ENCODE results near the gene ANO10.

ANO10 gene

DNA sequence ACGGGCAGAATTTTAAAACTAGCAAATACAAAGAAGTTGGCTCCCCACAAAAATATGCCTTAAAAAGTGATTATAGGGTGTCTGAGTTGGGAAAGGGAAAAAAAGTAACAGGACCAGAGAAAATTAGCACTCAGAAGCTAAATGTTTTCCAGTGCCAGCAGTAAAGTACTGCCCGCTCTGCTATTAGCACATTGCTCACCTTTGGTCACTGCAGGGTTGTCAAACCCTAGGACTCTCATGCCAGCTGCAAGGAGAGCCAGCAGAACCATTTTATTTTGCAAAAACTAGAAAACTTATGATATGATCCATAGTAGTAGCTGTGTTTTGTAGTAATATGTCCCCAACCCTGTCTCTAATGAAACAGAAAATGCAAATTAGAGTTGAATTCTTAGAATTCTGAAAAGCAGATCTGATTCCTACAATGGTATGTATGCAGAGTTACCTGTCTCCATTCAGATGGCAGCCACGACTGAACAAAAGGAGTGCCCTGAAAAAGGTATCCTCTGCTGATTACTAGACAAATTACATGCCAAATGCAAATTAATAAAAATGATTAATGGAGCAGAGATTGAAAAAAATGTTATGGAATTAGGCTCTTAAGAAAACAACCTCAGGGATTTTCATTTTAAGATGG lies 185.2 kb downstream of the ANO10 start:
- no peak for FAIRE-seq

DNA sequence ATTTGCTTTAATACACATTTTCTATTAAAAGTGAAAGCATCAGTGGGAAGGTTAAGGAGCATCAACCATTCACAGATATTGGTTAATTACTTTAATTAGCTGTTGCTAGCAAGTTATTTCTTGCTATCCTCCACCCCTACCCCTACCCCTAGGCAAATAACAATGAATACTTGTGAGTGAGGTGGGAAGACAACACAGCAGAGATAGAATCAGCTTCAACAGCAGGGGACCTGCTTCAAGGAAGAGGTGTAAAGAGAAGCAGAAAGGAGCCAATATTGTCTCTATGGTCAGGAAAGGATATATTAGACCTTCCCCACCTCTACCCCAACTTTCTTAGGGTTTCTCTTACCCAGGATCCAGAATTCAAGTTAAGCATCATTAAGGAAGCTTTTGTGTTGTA lies 186.1 kb downstream of the ANO10 start:
- FAIRE-seq (no peak), DNase-seq (ENCODE audit: extremely low spot score, insufficient read length, low read depth) (no peak)

More for the DNA sequence above, 185.2 kb downstream of the ANO10 start:
- DNase-seq (ENCODE audit: extremely low spot score, insufficient read length, low read depth), result no peak

DNA sequence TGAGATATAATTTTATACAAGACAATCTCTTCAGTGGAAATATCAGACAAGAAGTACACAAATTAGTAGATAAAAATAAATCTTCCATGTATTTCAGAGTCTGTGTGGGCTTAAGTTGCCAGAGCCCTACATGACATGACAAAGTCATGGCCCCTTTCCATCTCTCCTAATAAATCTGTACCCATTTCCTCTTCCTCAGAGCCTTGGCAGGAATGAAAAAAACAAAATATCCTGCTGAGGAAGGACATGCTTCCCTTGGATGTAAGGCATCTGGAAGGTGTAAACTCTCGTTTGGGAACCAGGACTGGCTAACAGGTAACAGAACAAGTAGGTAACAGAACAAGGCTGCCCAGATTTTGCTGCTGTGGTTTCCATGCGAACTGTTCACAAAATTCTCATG lies 187.4 kb downstream of the ANO10 start:
- DNase-seq (ENCODE audit: extremely low spot score, insufficient read length, low read depth), result no peak
- FAIRE-seq, result no peak

DNA sequence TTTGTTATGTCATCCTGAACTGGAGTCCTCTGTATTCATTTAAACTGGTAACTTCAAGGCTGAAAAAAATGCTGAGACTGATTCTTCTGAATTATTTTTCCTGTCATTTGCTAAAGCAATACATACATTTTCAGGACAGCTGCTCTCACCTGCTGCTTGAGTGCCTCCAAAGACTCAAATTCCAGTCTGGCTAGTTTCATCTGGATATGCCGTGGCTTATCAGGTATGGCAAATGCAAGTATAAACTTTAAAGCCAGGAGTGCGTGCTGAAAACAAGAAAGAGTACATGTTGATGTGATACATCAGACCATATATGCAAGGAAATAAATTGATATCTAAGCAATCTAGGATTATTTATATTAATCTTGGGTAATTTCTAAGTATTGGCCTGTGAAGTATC lies 189.3 kb downstream of the ANO10 start:
- FAIRE-seq (no peak), DNase-seq (ENCODE audit: extremely low spot score, insufficient read length, low read depth) (no peak)

GRCh38 chr3:43426388-43426787 lies 195.4 kb downstream of the ANO10 start:
- DNase-seq (ENCODE audit: extremely low spot score, insufficient read length, low read depth), result no peak

DNA sequence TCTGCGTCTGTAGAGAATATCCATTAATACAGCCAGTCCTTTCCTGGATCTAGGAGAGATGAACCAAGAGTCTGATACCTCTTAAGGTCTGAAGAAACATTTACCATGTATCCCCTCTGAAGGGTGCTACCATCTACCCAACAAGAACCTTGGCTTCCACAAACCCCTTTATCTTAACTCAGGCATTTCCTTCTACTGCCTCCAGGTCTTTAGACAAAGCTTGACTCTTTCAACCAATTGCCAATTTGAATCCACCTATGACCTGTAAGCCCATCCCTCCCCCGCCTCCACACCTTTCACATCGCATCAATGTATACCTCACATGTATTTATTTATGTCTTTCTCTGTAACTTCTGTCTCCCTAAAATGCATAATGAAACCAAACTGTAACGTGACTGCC lies 196.0 kb downstream of the ANO10 start:
- FAIRE-seq (no peak), DNase-seq (ENCODE audit: extremely low spot score, insufficient read length, low read depth) (no peak)

More at GRCh38 chr3:43426388-43426787, 195.4 kb downstream of the ANO10 start:
- FAIRE-seq, result no peak

- DNase-seq (ENCODE audit: extremely low spot score, insufficient read length, low read depth) (no peak), FAIRE-seq (no peak)
These were observed 198.2 kb downstream of the ANO10 start for GRCh38 chr3:43423639-43424038.

GRCh38 chr3:43423142-43423541 lies 198.7 kb downstream of the ANO10 start:
- FAIRE-seq (no peak), DNase-seq (ENCODE audit: extremely low spot score, insufficient read length, low read depth) (no peak)

DNA sequence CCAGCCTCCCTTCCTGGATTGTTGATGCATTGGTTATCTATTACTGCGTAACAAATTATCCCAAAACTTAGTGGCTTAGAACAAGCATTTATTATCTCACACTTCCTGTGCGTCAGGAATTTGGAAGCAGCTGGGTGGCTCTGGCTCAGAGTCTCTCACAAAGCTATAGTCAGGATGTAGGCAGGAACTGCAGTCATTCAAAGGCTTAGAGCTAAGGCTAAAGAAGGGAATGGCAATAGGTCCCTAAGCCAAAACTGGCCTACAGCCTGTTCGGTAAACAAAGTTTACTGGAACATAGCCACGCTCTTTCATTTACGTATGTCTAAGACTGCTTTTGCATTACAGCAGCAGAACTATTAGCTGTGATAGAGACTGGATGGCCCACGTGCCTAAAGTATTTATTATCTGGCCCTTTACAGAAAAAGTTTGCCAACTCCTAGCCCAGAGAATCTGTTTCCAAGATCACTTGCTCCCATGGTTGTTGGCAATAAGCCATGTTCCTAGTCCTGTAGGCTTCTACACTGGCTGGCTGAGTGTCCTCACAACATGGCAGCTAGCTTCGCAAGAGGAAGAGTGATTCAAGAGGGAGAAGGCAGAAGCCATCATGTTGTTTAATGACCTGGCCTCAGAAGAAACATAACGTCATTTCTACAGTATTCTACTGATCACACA lies 203.1 kb downstream of the ANO10 start:
- FAIRE-seq (no peak), DNase-seq (ENCODE audit: extremely low spot score, insufficient read length, low read depth) (no peak)

- FAIRE-seq (no peak), DNase-seq (ENCODE audit: extremely low spot score, insufficient read length, low read depth) (no peak)
These were observed 204.7 kb downstream of the ANO10 start for GRCh38 chr3:43417133-43417532.

- DNase-seq (ENCODE audit: extremely low spot score, insufficient read length, low read depth) (no peak), FAIRE-seq (no peak)
These were observed 206.7 kb downstream of the ANO10 start for GRCh38 chr3:43415088-43415487.

- FAIRE-seq (no peak), DNase-seq (ENCODE audit: extremely low spot score, insufficient read length, low read depth) (no peak)
These were observed 208.0 kb downstream of the ANO10 start for GRCh38 chr3:43413676-43414368.

GRCh38 chr3:43411429-43411828 lies 210.4 kb downstream of the ANO10 start:
- no peak for DNase-seq (ENCODE audit: extremely low spot score, insufficient read length, low read depth)

DNA sequence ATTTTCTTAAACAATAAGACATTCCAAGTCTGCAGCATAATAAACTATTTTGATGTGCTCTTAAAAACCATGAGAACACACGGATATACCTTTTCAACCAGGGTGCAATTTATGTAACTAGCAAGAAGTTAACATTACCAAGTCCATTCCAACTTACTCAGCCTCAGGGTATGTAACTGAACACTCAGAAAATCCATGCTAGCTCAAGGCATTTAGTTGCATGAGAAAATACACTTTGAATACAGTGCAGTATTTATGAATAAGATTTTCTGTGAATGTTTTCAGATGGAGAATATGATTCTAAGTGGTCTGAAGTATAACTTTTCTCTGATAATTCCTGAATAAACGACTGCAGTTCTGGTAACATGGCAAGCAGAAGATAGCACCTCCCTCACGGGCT lies 211.2 kb downstream of the ANO10 start:
- FAIRE-seq, result no peak
- DNase-seq (ENCODE audit: extremely low spot score, insufficient read length, low read depth), result no peak

More at GRCh38 chr3:43411429-43411828, 210.4 kb downstream of the ANO10 start:
- no peak for FAIRE-seq

DNA sequence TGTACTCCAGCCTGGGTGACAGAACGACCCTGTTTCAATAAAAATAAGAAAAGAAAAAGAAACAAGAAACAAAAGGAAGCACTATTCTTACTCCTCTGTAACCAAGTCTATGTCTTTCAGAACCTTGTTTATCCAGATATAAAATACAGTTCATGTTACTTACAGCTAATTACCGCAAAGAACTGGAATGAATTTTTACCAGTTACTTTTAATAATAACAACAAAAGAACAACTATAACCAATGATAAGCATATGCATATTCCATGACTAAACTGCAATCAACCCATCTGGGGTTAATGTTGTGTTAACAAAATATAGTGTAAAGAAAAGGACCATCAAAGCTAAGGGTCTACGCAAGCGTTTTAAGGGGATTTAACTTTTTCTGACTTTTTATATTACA lies 212.3 kb downstream of the ANO10 start:
- DNase-seq (ENCODE audit: extremely low spot score, insufficient read length, low read depth), result no peak
- no peak for FAIRE-seq

DNA sequence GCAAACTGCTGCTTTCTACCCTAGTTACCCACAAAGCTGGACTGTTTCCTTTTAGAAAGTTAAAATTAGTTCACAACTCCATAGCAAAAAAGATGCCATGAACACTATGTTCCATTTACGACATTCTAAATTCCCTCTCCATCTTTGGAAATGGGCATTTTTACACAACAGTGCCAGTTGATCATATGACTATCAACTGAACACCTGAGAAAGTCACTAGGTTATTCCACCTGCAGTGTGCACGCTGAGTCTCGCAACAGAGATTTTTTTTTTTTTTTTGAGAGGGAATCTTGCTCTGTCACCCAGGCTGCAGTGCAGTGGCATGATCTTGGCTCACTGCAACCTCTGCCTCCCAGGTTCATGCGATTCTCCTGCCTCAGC lies 215.2 kb downstream of the ANO10 start:
- no peak for FAIRE-seq

DNA sequence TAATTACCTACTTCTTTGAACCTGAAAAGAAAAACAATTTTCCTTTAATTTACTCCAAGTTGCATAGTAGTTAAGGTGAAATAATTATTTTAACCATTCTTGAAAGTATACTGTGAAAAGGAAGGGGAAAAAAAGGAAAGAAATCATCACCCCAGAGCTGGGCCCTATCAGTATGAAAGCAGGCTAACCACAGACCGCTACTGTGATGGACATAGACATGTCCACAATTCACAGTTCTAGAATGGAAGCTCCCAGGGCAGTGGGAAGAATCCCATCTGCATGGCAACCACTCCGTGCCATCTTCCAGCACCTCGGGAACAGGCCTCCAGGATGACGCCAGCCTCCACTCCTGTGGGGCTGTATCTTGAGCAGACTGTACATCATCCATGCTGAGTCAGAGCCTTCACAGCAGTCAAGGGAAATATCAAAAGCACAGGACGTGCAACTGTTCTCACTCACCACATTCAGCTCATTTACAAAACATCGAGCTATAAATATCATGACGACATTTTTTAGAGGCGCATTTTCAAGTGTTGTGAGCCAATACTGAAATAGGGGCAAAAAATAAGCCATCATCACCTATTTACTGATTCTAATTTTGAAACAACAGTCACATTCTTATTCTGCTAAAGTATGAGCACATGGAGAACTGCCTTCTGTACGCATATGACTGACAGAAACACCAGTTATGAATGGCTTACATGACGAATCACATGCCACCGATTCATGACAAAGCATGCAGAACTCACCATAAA lies 215.7 kb downstream of the ANO10 start:
- FAIRE-seq, result no peak
- DNase-seq (ENCODE audit: extremely low spot score, insufficient read length, low read depth), result no peak

More for the DNA sequence above, 215.2 kb downstream of the ANO10 start:
- DNase-seq (ENCODE audit: extremely low spot score, insufficient read length, low read depth), result no peak

GRCh38 chr3:43400781-43401730 lies 220.8 kb downstream of the ANO10 start:
- no peak for DNase-seq (ENCODE audit: extremely low spot score, insufficient read length, low read depth)
- no peak for FAIRE-seq

DNA sequence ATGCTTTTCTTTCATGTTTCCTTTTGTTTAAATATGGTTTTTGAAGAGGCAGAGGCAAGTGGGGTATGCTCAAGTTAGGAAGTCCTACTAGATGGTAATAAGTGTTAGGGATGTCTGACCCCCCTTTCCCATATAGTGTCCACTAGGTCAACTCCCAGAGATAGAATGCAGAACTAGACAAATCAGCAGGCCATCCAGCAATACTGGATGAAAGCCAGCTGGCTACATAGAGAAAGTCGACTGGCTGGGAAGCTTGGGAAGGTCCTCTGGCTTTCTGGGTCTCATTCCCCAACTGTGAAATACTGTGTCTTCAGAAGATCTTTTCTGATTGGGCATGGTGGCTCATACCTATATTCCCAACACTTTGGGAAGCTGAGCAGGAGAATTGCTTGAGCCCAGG lies 221.6 kb downstream of the ANO10 start:
- FAIRE-seq, result no peak

DNA sequence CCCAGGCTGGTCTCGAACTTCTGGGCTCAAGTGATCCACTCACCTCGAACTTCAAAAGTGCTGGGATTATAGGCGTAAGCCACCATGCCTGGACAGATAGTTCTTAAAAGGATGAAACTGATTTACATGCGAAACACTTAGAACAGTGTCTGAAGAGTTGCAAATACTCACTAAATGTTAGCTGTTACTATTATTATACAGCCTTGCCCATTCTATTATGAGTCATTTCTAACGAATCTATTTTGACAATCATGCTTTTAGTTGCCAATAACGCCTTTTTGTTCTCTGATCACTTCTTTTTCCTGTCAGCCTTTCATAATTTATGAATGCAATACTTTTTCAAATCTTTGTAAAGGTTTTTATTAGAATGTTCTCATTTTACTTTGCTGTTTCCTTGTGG lies 222.8 kb downstream of the ANO10 start:
- FAIRE-seq (no peak), DNase-seq (ENCODE audit: extremely low spot score, insufficient read length, low read depth) (no peak)

More for the DNA sequence above, 221.6 kb downstream of the ANO10 start:
- DNase-seq (ENCODE audit: extremely low spot score, insufficient read length, low read depth), result no peak
